ENCODE results near the gene SEC14L2. TPM values are rescaled to one million over a fixed set of nuclear protein-coding genes. Genes with fewer than 3 reads are reported as not detected.

SEC14L2 gene
- 2.2 and 2.9 TPM in 2 replicates for total RNA-seq
- polyA plus RNA-seq: 11.2 and 13.9 TPM in 2 replicates

- Histone ChIP-seq H3K9me3 (ENCODE audit: low read depth) (no peaks in the 10 kb centered on the region), H3K27ac (no peak within 1 kb of the TSS), H3K4me1 (ENCODE audit: low read depth) (peaks cover 5% of the 10 kb centered on the region), H3K36me3 (no peaks in the 10 kb centered on the region), H3K4me3 (peak within 1 kb of the TSS; percentile 47), H3K27me3 (no peaks in the 10 kb centered on the region)
- DNase-seq (ENCODE audit: low read depth in 1 of 2, low spot score in 1 of 2): peak; percentile 56 to 60
- TF ChIP-seq, protein P1, sequence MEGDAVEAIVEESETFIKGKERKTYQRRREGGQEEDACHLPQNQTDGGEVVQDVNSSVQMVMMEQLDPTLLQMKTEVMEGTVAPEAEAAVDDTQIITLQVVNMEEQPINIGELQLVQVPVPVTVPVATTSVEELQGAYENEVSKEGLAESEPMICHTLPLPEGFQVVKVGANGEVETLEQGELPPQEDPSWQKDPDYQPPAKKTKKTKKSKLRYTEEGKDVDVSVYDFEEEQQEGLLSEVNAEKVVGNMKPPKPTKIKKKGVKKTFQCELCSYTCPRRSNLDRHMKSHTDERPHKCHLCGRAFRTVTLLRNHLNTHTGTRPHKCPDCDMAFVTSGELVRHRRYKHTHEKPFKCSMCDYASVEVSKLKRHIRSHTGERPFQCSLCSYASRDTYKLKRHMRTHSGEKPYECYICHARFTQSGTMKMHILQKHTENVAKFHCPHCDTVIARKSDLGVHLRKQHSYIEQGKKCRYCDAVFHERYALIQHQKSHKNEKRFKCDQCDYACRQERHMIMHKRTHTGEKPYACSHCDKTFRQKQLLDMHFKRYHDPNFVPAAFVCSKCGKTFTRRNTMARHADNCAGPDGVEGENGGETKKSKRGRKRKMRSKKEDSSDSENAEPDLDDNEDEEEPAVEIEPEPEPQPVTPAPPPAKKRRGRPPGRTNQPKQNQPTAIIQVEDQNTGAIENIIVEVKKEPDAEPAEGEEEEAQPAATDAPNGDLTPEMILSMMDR (IDR thresholded peaks at IDR 0.05; ENCODE audit: low read depth, low read length): no peak
These were observed at the start of gene SEC14L2 for GRCh38 chr22:30396871-30397655. Gene SEC14L2 (plus strand): TSS chr22:30397018. CDS start chr22:30397117, 99 bp downstream.

GRCh38 chr22:30347255-30347892 is 49.4 kb upstream of the SEC14L2 start:
- H3K36me3 ChIP-seq: peaks cover 68% of the 10 kb centered on the region
- DNase-seq (ENCODE audit: low read depth in 1 of 2, low spot score in 1 of 2): no peak
- H3K4me1 ChIP-seq (ENCODE audit: low read depth): no peaks in the 10 kb centered on the region
- H3K9me3 ChIP-seq (ENCODE audit: low read depth): no peaks in the 10 kb centered on the region
- no peaks in the 10 kb centered on the region for H3K27me3 ChIP-seq
- H3K4me3 ChIP-seq: no peak overlapping the region
- TF ChIP-seq, protein P1 (IDR thresholded peaks at IDR 0.05; ENCODE audit: low read depth, low read length): no peak
- no peak overlapping the region for H3K27ac ChIP-seq

DNA sequence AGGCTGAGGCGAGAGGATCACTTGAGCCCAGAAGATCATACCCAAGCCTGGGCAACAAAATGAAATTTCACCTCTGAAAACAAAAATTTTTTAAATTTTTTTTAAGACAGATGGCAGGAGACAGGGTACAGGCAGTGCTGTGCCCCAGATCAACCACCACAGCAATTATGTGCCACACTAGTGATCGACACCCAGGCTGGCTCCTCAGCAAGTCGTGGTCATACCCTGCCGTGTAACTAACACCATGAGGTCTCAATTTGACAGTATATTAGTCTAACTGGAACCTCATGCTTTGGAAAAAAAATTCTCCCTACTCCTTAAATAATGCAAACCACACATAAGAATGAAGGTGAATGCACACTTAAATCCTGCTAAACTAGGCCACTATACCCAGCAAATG is 48.4 kb upstream of the SEC14L2 start:
- no peak for DNase-seq (ENCODE audit: low read depth in 1 of 2, low spot score in 1 of 2)
- Histone ChIP-seq H3K27me3 (no peaks in the 10 kb centered on the region), H3K36me3 (peaks cover 63% of the 10 kb centered on the region)

GRCh38 chr22:30348809-30349208 is 48.0 kb upstream of the SEC14L2 start:
- peaks cover 59% of the 10 kb centered on the region for H3K36me3 ChIP-seq
- no peak for DNase-seq (ENCODE audit: low read depth in 1 of 2, low spot score in 1 of 2)
- TF ChIP-seq, protein P1 (IDR thresholded peaks at IDR 0.05; ENCODE audit: low read depth, low read length): no peak
- H3K27ac ChIP-seq: no peak overlapping the region
- H3K27me3 ChIP-seq: no peaks in the 10 kb centered on the region
- H3K9me3 ChIP-seq (ENCODE audit: low read depth): no peaks in the 10 kb centered on the region
- H3K4me1 ChIP-seq (ENCODE audit: low read depth): no peaks in the 10 kb centered on the region
- no peak overlapping the region for H3K4me3 ChIP-seq

More for the DNA sequence above, 48.4 kb upstream of the SEC14L2 start:
- Histone ChIP-seq H3K4me1 (ENCODE audit: low read depth) (no peaks in the 10 kb centered on the region), H3K9me3 (ENCODE audit: low read depth) (no peaks in the 10 kb centered on the region), H3K4me3 (no peak overlapping the region), H3K27ac (no peak overlapping the region)
- TF ChIP-seq, protein P1 (IDR thresholded peaks at IDR 0.05; ENCODE audit: low read depth, low read length): no peak

DNA sequence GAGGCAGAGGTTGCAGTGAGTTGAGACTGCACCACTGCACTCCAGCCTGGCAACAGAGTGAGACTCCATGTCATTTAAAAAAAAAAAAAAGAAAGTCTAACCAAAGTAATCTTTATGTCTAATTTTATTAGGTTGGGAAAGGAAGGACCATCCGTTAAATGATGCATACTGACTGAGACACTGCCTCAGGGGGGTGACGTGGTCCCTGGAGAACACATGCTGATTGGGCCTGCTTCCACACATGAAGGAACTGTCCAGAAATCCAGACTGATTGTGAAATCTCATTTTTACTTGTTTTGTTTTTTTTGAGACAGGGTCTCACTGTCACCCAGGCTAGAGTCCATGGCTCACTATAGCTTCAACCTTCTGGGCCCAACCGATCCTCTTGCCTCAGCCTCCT is 45.6 kb upstream of the SEC14L2 start:
- Histone ChIP-seq H3K4me1 (ENCODE audit: low read depth) (peaks cover 3% of the 10 kb centered on the region), H3K27me3 (no peaks in the 10 kb centered on the region), H3K4me3 (no peak overlapping the region), H3K9me3 (ENCODE audit: low read depth) (no peaks in the 10 kb centered on the region), H3K27ac (no peak overlapping the region), H3K36me3 (peaks cover 35% of the 10 kb centered on the region)
- TF ChIP-seq, protein P1 (IDR thresholded peaks at IDR 0.05; ENCODE audit: low read depth, low read length): no peak
- no peak for DNase-seq (ENCODE audit: low read depth in 1 of 2, low spot score in 1 of 2)

Data from cardiac muscle cell (in vitro differentiated cells and primary cell).